Measurements from ENCODE around the gene INPP5J.

- TF ChIP-seq CTCF (IDR thresholded peaks at IDR 0.05; ENCODE audit: low read depth, low read length) (no peak), POLR2A (IDR thresholded peaks at IDR 0.05; ENCODE audit: extremely low read depth, insufficient read length) (no peak)
Measured at GRCh38 chr22:31081963-31082605, 40.7 kb upstream of the INPP5J start.
